GM19468 (cell line): ENCODE results near the gene SLC2A1.
"Not testable (repeated sequence)": the region's sequence is repeated elsewhere in the genome, so short reads cannot be mapped to it uniquely, and the experiment has no call there.

Experiments
- ATAC-seq: cut with Tn5 transposase; IDR thresholded peaks from one replicate; pipeline ENCODE4 v1.9.1; 2021; ENCODE audit warnings: mild to moderate bottlenecking, moderate library complexity, moderate number of reproducible peaks; ENCODE audit not compliant: unreplicated experiment; ENCODE audit errors: extremely low read depth

SLC2A1 gene

DNA sequence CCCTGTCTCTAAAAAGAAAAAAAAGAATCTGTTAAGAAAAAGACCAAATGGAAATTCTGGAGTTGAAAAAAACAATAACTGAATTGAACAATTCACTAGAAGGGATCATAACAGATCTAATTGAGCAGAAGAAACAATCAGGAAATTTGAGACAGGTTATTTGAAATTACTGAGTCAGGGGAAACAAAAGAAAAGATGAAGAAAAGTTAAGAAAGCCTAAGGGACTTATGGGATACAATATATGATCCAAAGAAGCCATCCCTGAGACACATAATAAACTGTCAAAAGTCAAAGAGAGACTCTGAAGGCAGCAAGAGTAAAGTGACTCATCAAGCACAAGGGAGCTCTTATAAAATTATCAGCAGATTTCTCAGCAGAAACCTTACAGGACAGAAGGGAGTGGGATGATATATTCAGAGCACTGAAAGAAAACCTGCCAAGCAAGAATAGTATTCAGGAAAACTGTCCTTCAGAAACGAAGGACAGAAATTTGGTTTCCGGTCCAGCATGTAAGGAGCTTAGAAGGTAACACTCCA, 44.5 kb downstream of the SLC2A1 start:
- no peak for ATAC-seq

GRCh38 chr1:42913426-42914091, 45.1 kb downstream of the SLC2A1 start:
- ATAC-seq, result no peak

DNA sequence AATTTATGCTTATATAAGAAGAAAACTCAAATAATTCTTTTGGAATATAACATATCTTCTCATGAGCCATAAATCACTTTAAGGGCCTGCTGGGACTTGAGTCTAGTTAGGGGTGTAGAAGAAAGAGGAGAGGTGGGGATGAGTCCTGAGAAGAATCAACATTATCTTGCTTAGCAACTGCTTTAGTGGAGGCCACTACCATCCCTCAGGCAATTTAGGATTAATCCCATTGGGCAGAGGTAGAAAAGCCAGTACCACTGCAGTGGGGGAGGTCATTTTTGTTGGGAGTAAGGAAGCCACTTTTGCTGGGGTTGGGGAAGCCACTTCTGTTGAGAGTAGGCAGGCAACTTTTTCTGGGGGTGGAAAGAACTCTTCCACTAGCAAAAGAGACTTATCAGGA, 47.7 kb downstream of the SLC2A1 start:
- ATAC-seq, result no peak

DNA sequence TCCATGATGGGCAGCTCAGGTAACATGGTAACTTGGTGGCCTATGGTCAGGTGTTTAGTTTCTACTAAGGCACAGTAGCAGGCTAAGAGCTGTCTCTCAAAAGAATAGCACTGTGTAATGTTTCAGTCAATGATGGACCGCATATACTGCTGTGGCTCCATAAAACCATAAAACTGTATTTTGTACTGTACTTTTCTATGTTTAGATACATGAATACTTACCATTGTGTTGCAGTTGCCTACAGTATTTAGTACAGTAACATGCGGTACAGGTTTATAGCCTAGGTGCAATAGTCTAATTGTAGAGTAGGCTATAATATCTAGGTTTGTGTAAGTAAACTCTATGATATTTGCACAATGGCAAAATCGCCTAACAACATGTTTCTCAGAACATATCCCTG, 50.6 kb downstream of the SLC2A1 start:
- ATAC-seq, result no peak

DNA sequence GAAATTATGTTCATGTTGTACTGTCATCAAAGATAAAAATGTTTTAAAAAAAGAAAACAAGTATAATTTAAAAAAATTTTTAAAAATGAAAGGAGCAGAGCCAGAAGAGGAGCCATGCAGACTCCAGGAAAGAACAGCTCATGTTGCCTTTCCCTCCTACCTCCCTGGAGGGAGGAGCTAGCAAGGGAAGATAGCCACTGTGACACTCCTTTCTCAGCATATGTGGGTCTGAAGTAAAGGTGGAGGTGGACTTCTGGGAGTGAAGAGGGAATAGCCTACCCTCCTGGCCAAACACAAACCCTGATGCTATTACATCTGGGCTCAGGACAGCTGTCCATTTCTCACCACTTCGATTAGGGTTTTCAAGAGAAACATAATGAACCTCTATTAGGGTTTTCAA, 54.2 kb downstream of the SLC2A1 start:
- no peak for ATAC-seq

GRCh38 chr1:42899960-42900359, 58.7 kb downstream of the SLC2A1 start:
- ATAC-seq, result not testable (repeated sequence)

GRCh38 chr1:42891465-42892138, 67.1 kb downstream of the SLC2A1 start:
- ATAC-seq, result no peak

DNA sequence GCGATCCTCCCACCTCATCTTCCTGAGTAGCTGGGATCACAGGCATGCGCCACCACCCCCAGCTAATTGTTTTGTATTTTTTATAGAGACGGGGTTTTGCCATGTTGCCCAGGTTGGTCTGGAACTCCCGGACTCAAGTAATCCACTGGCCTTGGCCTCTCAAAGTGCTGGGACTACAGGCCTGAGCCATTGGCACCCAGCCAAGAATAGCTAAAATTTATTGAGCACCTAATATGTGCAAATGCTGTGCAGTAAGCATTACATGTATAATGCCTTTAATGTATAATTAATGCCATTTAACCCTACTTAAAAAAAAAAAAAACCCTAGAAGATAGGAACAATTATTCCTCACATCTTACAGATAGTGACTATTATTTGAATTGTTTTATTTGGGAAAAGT, 69.4 kb downstream of the SLC2A1 start:
- ATAC-seq, result no peak

GRCh38 chr1:42888013-42888633, 70.5 kb downstream of the SLC2A1 start:
- no peak for ATAC-seq

DNA sequence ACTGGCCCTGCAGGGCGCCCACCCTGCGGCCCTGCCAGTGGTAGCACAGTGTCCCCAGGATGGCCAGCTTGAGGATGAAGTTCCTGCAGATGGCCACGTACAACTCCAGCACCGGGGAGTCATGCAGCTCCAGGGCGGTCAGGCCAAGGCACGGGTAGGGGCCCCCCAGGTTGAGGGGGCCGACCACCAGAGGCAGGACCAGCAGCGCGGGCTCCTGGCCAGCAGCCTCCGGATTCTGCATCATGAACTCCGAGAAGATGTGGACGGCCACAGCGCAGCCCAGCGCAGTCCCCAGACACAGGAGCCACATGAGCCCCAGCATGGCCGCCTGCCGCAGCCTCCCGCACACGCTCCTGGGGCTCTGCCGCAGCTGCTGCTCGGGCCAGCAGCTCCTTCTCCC, 71.3 kb downstream of the SLC2A1 start:
- ATAC-seq, result no peak

DNA sequence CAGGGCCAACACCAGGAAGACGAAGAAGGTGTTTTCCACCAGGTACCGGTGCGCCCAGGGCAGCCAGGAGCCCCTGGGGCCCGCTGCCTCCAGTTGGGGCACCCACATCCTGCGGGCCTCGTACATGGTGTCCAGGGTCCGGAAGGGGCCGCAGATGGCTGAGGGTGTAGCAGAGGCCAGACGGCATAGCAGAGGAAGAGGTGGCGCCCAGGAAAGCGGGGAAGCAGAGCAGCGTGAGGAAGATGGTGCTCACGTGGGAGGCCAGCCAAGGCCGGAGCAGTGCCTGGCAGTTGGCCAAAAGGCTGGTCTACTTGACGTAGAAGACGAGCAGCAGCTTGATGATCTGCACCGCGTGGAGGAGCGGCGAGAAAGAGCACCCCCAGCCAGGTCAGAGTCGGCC, 71.9 kb downstream of the SLC2A1 start:
- no peak for ATAC-seq

DNA sequence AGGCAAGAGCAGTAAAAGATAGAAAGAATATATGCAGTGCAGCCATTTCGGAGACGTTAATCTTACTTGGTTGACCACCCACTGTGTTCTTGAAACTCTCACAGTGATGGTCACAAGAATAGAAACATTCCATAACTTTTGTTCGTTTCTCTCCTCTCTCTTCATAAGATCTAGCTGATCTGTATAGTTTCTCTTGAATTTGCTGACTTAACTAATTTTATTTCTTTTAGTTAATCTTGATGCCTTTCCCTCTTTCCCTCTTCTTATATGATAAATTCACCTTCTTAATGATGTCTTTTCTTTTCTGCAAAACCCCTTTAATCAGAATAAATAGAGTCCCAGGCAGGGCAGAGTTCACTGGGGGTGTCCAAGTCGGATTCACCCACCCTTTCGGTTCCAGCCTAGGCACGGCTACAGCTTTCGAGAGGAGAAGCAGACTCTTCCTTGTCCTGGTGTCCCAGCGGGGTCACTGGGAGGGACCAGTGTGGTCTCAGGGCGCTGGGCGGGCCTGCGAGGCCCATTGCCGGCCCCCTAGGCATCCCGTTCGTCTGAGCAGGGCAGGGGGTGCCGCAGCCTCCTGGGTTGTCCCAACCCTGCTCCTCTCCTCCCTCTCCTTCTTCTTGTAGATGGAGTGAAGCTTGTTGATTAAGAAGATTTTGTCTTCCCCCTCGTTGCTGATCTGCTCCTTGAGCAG, 72.5 kb downstream of the SLC2A1 start:
- ATAC-seq, result no peak

DNA sequence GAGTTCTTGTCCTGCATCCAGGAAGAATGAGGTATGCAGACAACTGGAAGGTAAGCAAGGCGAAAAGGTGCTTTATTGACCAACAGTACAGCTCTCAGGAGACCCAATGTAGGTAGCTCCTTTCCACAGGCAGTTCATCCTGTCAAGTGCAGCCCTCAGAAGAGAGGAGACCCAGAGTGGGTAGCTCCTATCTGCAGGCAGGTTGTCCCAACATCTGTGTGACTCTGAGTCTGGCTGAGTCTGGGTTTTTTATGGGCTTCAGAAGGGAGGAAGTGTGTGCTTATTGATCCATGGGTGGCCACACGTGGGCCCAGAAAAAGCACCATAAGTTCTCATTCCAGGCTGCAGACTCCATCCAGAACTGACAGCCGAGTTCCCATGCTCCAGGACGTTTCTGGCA, 78.3 kb downstream of the SLC2A1 start:
- no peak for ATAC-seq

GRCh38 chr1:42877380-42877779, 81.3 kb downstream of the SLC2A1 start:
- ATAC-seq, result no peak

DNA sequence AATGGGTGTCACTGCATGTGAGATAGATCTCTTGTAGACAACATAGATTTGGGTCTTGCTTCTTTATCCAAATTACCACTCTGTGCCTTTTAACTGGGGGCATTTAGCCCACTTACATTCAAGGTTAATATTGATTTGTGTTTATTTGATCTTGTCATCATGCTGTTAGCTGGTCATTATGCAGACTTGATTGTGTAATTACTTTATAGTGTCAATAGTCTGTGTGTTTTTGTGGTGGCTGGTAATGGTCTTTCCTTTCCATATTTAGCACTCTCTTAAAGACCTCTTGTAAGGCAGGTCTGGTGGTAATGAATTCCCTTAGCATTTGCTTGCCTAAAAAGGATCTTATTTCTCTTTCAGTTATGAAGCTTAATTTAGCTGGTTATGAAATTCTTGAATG, 82.7 kb downstream of the SLC2A1 start:
- ATAC-seq, result no peak
